GM12865 (cell line): ENCODE data around the gene SHLD2.
"Not testable (repeated sequence)": the region's sequence is repeated elsewhere in the genome, so short reads cannot be mapped to it uniquely, and the experiment has no call there.

Experiments used
- DNase-seq: peaks from one replicate; pipeline ENCODE4 v3.0.0; 2010; ENCODE audit warnings: low read depth
- H3K4me3 ChIP-seq: 2 replicates; pipeline ENCODE4 v1.5.1; 2011; ENCODE audit warnings: mild to moderate bottlenecking, low read depth, low read length, control low read depth
- TF ChIP-seq, protein P1 (sequence below): IDR thresholded peaks from 2 replicates; pipeline ENCODE4 v1.5.1; 2011; ENCODE audit warnings: low read length, control low read depth, low read depth, inconsistent platforms; ENCODE audit not compliant: insufficient read depth; ENCODE audit errors: missing control alignments

The SHLD2 gene

DNA sequence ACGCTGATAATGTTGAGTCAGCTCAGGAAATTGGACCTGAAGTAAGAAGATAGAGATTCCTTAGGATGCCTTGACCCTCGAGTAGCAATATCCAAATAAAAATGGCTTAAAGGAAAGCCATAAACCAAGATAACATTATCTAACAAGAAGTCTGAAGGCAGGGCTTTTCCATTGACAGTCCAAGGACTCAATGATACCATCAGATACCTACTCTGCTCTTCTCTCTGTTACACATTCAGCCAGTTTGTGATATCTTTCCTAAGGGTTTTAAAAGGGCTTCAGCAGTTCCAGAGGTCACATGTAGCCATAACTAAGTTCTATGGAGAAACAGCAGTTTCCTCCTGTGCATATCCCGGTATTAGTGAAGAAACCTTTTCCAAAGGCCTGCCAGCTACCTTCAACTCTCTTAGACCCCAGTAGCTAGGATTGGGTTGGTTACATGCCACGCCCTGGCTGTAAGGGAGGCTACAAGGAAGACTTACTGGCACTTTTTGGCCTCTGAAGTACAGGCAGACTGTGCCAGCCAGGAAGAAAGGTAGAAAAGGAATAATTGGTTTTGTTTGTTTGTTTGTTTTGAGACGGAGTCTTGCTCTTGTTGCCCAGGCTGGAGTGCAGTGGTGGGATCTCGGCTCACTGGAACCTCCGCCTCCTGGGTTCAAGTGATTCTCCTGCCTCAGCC is 10.6 kb downstream of the SHLD2 start:
- no peak overlapping the region for H3K4me3 ChIP-seq
- TF ChIP-seq, protein P1, sequence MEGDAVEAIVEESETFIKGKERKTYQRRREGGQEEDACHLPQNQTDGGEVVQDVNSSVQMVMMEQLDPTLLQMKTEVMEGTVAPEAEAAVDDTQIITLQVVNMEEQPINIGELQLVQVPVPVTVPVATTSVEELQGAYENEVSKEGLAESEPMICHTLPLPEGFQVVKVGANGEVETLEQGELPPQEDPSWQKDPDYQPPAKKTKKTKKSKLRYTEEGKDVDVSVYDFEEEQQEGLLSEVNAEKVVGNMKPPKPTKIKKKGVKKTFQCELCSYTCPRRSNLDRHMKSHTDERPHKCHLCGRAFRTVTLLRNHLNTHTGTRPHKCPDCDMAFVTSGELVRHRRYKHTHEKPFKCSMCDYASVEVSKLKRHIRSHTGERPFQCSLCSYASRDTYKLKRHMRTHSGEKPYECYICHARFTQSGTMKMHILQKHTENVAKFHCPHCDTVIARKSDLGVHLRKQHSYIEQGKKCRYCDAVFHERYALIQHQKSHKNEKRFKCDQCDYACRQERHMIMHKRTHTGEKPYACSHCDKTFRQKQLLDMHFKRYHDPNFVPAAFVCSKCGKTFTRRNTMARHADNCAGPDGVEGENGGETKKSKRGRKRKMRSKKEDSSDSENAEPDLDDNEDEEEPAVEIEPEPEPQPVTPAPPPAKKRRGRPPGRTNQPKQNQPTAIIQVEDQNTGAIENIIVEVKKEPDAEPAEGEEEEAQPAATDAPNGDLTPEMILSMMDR, result no peak
- DNase-seq, result no peak

DNA sequence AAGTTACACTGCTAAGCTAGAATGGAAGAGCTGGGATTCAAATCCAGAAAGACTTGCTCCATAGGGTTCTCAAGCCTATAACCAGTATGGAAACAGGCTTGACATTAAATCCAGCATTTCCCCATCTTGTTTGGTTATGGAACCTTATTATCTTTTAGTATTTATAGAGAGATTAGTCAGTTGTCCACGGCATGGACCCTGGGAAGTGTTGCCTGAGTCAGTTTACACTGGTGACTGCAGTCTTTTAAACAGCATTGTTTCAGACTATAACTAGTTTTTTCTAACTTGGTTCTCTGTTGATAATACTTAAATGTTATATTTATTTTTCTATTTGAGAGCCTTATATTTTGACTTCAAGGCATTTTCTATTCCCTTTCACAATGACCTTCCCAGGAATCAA is 23.1 kb downstream of the SHLD2 start:
- DNase-seq, H3K4me3 ChIP-seq: not testable (repeated sequence)

DNA sequence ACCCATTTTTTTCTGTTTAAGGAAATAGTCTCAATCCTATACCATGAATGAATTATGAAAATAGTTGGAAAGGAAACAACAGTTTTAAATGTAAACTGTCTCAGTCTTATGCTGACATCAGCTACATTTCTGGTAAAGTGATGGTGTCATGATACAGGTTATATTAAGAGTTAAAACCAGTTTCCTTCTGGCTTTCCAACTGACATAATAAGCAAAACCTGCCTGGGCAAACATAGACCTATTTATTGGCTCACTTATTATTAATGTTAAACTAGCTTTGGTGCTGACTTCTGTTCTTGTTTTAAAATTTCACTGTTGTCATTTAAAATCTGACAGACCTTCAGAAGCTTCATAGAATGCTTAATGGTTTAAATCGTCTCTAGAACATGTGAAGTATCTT is 24.0 kb downstream of the SHLD2 start:
- H3K4me3 ChIP-seq, DNase-seq: not testable (repeated sequence)

DNA sequence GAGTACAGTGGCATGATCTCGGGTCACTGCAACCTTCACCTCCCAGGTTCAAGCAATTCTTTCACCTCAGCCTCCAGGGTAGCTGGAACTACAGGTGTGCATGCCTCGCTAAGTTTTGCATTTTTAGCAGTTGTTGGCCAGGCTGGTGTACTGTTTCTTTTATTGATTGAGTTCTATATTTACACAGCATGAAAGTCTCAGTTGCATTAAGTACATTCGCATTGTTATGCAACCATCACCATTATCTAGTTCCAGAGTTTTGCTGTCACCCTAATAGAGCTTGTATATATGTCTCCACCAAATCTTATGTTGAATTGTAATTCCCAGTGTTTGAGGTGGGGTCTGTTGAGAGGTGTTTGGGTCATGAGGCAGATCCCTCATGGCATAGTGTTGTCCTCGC is 28.3 kb downstream of the SHLD2 start:
- not testable (repeated sequence) for H3K4me3 ChIP-seq, DNase-seq

DNA sequence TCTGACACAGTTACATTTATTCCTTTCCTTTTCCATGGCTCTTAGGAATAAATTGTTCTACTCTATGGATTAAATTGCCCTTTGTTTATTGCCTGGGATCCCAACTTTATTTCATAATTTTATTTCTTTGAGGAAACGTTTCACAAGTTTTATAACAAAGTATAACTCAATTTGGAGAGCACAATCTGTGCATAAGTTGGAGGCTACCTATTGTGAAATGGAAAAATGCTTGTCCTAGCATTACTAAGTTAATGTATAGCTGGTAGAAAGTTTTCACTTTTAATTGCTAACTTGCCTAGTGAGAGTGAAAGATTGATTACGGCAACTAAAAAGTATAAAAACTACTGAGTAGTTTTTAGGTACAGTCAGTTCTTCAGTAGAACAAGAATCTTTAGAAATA is 32.0 kb downstream of the SHLD2 start:
- not testable (repeated sequence) for DNase-seq, H3K4me3 ChIP-seq

DNA sequence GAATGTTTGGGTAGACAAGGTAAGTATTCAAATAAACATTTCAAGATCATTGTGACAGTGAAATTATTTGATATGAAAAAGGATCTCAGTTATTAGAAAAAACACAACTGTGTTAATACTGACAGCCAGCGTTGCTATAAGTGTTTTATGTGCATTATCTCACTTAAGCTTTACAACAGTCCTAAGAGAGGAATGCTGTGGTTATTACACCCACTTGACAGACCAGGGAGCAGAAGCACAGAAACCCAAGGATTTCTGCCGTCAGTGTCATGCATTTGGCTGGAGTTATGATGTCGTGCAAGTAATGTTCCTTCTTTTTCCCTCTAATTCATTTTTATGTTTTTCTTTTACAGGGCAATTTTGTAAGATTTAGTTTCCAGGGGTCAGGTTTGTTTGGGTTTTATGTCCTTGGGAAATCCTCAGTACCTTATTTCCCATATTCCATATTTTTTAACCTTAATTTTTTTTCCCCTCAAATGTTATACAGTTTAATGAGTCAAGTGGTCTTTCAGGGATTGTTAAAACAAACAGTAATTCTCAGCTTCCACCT is 32.7 kb downstream of the SHLD2 start:
- not testable (repeated sequence) for DNase-seq, H3K4me3 ChIP-seq

DNA sequence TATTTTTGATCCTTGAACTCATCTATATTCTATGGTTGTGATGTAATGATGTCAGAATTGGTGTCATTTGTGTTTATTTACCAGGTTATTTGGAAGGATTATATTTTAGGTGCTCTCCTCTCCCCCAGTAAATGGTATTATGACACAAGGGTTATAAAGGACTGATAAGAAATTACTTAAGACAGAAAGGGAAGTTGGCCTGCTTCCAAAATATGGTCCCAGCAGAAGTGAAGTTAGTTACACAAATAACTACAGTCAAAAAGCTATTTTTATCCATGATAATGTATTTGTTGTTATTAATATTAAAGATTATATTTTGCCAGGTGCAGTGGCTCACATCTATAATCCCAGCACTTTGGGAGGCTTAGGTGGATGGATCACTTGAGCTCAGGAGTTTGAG is 37.2 kb downstream of the SHLD2 start:
- DNase-seq, H3K4me3 ChIP-seq: not testable (repeated sequence)

DNA sequence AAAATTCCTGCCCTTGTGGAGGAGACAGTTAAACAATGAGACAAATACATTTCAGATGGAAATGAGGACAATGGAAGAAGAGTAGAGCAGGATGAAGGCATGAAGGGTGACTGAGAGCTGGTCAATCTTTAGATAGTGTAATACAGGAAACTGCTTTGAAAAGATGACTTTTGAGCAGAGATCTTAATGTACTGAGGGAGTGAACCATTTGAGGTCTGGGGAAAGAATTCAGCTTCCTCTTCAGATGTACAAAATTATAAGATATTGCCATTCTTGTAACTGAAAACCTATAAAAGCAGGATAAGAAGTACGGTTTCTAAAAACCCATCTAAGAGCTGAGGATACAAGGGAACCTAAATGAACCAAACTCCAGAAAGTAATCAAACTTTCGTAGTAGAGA is 38.9 kb downstream of the SHLD2 start:
- not testable (repeated sequence) for DNase-seq, H3K4me3 ChIP-seq

DNA sequence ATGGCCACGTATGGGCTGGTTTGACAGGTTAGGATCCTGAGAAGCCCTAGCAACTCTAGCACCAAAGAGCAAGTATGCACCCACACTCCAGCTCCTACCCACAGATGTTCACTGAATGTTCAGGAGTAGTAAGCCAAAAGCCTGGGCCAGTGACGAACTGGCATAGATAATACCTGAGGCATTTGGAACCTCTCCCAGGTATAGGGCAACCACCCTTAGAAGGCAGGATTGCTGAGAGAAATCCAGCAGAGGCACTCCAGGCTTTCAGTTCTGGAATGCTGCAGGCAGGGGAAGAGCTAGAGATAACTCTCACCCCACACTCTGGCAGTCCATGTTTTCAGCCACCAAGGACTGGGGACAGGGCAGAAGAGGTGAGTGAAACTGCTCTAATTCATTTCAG is 39.4 kb downstream of the SHLD2 start:
- H3K4me3 ChIP-seq, DNase-seq: not testable (repeated sequence)

DNA sequence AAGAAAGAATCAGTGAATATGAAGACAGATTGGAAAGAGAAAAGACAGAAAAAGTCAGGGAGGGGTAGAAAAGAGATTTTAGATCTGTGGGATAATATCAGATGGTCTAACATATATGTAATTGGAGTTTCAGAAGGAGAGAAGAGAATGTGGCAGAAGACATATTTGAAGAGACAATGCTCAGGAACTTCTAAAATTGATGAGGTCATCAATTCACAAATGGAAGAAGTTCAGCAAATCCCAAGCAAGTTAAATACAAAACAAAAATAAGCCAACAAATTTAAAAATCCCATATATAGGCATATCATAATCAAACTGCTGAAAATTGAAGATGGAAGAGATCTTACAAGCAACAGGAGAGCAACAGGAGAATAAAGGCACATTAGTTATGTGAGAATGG is 42.5 kb downstream of the SHLD2 start:
- not testable (repeated sequence) for DNase-seq

DNA sequence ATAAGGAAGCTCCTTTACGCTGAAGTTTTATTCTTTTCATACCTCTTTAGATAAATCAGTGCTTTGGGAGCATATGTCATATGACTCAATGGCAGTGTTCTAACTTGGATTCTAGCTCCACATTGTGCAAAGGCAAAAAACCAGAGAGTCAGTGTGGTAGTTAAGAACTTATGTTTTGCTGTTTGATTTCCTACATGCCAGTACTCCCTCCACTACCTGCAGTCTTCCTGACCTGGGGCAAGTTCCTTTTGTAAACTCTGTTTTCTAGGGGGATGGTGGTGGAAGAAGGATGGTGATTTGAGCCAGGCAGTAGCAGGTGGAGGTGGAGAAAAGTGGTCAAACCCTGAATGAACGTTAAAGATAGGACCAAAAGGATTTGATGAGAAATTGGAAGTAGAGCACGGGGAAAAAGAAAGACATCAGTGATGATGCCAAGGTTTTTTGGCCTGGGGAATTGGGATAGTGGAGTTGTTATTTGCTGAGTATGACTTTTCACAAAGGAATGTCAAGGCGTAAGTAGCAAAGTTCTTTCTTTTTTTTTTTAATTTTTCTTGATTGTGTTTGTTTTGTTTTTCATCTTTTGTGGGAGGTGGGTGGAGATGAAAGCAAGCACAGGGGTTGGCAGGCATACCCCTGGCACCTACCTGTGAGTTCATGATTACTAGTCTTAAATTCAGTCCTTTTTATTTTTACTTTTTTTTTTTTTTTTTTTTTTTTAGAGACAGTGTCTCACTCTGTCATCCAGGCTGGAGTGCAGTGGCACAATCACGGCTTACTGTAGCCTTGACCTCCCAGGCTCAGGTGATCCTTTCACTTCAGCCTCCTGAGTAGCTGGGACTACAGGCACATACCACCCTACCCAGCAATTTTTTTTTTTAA is 47.5 kb downstream of the SHLD2 start:
- H3K4me3 ChIP-seq, DNase-seq: not testable (repeated sequence)

More for the DNA sequence above, 42.5 kb downstream of the SHLD2 start:
- not testable (repeated sequence) for H3K4me3 ChIP-seq

DNA sequence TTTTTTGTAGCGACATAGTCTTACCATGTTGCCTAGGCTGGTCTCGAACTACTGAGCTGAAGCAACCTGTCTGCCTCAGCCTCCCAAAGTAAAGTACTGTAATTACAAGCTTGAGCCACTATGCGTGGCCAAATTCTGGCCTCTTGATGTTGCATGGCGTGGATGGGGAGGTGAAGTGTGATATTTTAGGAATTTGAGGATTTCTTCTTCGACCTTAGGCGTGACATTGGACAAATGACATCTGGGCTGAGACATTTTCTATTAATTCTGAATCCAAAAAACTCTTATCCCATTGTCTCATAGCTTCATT is 48.1 kb downstream of the SHLD2 start:
- H3K4me3 ChIP-seq, DNase-seq: not testable (repeated sequence)

DNA sequence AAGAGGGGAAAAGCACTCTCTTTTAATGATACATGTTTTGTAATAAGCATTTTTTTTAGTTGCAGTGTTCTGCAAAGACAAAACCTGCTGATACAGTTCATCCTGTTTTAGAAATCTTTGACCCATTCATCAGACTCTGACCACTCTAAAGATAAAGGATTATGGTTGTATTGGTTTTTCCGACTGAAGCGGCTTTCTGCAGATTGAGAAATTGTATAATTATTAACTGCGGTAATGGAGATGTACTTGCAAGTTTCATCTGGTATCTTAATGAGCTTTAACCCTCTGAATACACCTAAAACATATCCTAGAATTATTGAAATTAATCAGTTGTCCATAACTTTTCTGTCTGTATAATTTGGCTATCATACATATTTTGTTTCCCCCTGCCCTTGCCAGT is 50.6 kb downstream of the SHLD2 start:
- DNase-seq, H3K4me3 ChIP-seq: not testable (repeated sequence)

DNA sequence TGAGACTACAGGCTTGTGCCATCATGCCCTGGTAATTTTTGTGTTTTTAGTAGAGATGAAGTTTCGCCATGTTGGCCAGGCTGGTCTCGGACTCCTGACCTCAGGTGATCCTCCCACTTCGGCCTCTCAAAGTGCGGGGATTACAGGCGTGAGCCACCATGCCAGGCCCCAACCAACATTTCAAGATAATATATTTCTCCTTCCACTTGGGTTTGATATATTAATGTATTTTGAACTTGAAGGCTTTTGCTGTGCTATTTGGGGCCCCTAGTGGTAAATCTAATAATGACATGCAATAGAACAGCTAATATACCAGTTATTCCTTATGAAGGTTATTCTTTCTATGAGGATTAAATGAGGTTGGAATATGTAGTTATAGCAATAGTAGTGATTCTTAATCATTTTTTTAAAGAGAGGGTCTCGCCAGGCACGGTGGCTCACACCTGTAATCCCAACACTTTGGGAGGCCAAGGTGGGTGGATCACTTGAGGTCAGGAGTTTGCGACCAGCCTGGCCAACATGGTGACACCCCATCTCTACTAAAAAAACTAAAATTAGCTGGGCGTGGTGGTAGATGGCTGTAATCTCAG is 54.1 kb downstream of the SHLD2 start:
- H3K4me3 ChIP-seq, DNase-seq: not testable (repeated sequence)

DNA sequence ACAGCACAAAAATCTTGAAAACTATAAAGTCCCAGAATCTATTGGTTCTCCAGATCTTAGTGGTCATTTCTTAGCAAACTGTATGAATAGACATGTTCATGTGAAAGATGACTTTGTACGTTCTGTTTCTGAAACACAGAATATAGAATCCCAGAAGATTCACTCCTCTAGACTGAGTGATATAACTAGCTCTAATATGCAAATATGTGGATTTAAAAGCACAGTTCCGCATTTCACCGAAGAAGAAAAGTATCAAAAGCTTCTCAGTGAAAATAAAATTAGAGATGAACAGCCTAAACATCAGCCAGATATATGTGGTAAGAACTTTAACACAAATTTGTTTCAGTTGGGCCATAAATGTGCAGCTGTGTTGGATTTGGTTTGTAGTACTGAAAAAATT is 56.5 kb downstream of the SHLD2 start:
- not testable (repeated sequence) for H3K4me3 ChIP-seq
- DNase-seq, result peak; percentile 36

DNA sequence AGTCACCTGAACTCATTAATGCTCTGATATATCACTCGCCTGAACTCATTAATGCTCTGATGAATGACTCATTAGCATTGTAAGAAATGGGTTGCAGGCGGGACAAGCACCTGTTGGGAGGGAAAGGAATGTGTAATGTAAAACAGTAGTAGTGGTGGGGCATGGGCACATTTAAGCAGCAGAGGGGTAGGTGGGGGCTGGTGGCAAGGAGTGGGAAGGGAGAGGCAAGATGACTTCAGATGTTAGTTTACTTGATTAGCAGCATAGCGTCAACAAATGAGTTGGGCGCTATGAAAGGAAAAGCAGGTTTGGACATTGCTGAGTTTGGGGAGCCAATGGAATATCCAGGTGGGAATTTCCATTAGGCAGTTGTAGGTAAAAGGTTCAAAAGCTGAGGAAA is 61.8 kb downstream of the SHLD2 start:
- H3K4me3 ChIP-seq, DNase-seq: not testable (repeated sequence)

DNA sequence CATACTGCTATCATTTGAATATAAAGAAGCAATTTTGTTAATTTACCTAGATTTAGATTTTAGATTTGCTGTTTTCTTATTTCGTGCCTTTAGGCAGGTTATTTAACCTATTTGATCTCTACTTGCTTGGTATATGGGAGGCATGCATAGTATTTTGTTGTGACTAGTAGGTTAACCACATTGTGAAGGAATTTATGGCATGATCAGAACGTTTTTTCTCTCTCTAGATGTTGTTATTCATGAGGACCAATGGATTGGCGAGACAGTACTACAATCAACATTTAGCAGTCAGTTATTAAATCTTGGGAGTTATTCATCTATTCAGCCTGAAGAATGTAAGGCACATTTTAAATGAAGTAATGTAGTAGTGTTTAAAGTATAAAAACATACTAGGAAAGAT is 62.8 kb downstream of the SHLD2 start:
- not testable (repeated sequence) for H3K4me3 ChIP-seq, DNase-seq

DNA sequence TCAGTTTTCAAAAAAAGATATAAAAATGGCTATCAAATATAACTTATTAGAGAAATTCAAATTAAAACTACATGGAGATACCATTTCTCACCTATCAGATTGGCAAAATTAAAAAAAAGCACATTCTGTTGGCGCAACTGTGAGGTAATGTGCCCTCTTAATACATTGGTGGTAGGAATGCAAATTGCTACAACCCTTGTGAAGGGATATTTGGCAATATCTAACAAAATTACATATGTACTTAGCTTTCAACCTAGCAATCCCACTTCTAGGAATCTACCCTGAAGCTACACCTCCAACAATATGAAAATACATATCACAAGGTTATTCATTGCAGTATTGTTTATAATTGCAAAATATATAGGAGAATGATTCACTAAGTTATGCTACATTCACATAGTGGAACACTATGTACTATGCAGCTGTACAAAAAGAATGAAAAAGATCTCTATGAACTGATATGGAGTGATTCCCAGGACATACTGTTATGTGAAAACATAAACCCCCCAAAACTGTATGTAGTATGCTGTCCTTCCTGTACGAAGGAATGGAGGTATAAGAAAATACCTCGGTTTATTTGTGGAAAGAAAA is 67.8 kb downstream of the SHLD2 start:
- DNase-seq, H3K4me3 ChIP-seq: not testable (repeated sequence)
